Ishikawa (cell line): ENCODE measurements around the gene KLHL2.

Source experiments
- CREB1 ChIP-seq: IDR thresholded peaks from 2 replicates; pipeline ENCODE4 v1.6.1; 2012; ENCODE audit warnings: low read depth
- FOXM1 ChIP-seq: IDR thresholded peaks from 2 replicates; pipeline ENCODE4 v1.6.1; 2012; ENCODE audit warnings: low read depth, borderline replicate concordance
- TAF1 ChIP-seq: IDR thresholded peaks from 2 replicates; pipeline ENCODE4 v1.6.1; 2012; ENCODE audit warnings: low read depth, mild to moderate bottlenecking
- TCF12 ChIP-seq: IDR thresholded peaks from 2 replicates; pipeline ENCODE4 v1.6.1; 2012; ENCODE audit warnings: low read depth
- YY1 ChIP-seq: IDR thresholded peaks from 2 replicates; pipeline ENCODE4 v1.6.1; 2012; ENCODE audit warnings: low read depth
- TF ChIP-seq, protein P1 (sequence below): IDR thresholded peaks from 2 replicates; pipeline ENCODE4 v1.6.1; 2012
- TF ChIP-seq, protein P2 (sequence below): IDR thresholded peaks from 2 replicates; pipeline ENCODE4 v1.6.1; 2012
- TF ChIP-seq, protein P3 (sequence below): IDR thresholded peaks from 2 replicates; pipeline ENCODE4 v1.6.1; 2012; ENCODE audit warnings: low read depth, mild to moderate bottlenecking

DNA sequence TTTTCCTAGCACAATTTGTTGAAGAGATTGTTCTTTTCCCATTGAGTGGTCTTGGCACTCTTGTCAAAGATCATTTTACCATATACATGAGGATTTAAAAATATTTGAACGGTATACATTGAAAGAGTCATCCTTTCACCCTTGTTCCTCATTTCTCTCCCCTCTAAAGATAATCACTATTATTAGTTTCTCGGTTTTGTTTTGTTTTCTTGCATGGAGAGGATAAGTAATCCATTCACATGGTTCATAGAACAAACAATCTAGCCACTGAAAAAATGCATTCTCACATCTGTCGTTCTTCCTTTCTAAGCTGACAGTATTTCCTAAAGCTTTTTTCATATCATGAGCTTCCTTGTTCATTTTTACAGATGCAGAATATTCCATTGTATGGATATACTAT, 80.9 kb downstream of the KLHL2 start:
- TF ChIP-seq FOXM1 (no peak), CREB1 (no peak), TAF1 (no peak), TCF12 (no peak), YY1 (no peak)
- TF ChIP-seq, protein P1, sequence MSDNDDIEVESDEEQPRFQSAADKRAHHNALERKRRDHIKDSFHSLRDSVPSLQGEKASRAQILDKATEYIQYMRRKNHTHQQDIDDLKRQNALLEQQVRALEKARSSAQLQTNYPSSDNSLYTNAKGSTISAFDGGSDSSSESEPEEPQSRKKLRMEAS = no peak
- TF ChIP-seq, protein P2, sequence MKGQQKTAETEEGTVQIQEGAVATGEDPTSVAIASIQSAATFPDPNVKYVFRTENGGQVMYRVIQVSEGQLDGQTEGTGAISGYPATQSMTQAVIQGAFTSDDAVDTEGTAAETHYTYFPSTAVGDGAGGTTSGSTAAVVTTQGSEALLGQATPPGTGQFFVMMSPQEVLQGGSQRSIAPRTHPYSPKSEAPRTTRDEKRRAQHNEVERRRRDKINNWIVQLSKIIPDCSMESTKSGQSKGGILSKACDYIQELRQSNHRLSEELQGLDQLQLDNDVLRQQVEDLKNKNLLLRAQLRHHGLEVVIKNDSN = no peak
- TF ChIP-seq, protein P3, sequence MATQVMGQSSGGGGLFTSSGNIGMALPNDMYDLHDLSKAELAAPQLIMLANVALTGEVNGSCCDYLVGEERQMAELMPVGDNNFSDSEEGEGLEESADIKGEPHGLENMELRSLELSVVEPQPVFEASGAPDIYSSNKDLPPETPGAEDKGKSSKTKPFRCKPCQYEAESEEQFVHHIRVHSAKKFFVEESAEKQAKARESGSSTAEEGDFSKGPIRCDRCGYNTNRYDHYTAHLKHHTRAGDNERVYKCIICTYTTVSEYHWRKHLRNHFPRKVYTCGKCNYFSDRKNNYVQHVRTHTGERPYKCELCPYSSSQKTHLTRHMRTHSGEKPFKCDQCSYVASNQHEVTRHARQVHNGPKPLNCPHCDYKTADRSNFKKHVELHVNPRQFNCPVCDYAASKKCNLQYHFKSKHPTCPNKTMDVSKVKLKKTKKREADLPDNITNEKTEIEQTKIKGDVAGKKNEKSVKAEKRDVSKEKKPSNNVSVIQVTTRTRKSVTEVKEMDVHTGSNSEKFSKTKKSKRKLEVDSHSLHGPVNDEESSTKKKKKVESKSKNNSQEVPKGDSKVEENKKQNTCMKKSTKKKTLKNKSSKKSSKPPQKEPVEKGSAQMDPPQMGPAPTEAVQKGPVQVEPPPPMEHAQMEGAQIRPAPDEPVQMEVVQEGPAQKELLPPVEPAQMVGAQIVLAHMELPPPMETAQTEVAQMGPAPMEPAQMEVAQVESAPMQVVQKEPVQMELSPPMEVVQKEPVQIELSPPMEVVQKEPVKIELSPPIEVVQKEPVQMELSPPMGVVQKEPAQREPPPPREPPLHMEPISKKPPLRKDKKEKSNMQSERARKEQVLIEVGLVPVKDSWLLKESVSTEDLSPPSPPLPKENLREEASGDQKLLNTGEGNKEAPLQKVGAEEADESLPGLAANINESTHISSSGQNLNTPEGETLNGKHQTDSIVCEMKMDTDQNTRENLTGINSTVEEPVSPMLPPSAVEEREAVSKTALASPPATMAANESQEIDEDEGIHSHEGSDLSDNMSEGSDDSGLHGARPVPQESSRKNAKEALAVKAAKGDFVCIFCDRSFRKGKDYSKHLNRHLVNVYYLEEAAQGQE = no peak
